Glutamatergic neuron (in vitro differentiated cells): ENCODE results near the gene NLRC4. TPM values are rescaled to one million over a fixed set of nuclear protein-coding genes. Genes with fewer than 3 reads are reported as not detected.

ENCODE experiments used
- DNase-seq: peaks from one replicate; pipeline ENCODE4 v3.0.0; 2022
- H3K27ac Mint-ChIP-seq: one replicate; pipeline ENCODE4 v1.8.0; 2020; ENCODE audit warnings: mild to moderate bottlenecking, mixed read lengths, inconsistent platforms; ENCODE audit not compliant: unreplicated experiment
- H3K27me3 Mint-ChIP-seq: one replicate; pipeline ENCODE4 v1.8.0; 2020; ENCODE audit warnings: mild to moderate bottlenecking, moderate library complexity, mixed read lengths, inconsistent platforms; ENCODE audit not compliant: unreplicated experiment
- H3K36me3 Mint-ChIP-seq: one replicate; pipeline ENCODE4 v1.8.0; 2020; ENCODE audit warnings: mild to moderate bottlenecking, mixed read lengths, inconsistent platforms; ENCODE audit not compliant: unreplicated experiment
- H3K4me1 Mint-ChIP-seq: one replicate; pipeline ENCODE4 v1.8.0; 2020; ENCODE audit warnings: mild to moderate bottlenecking, low read depth, mixed read lengths, inconsistent platforms; ENCODE audit not compliant: unreplicated experiment
- H3K4me3 Mint-ChIP-seq: one replicate; pipeline ENCODE4 v1.8.0; 2020; ENCODE audit warnings: mild to moderate bottlenecking, mixed read lengths, inconsistent platforms; ENCODE audit not compliant: unreplicated experiment
- H3K9me3 Mint-ChIP-seq: one replicate; pipeline ENCODE4 v1.8.0; 2020; ENCODE audit warnings: mild to moderate bottlenecking, moderate library complexity, mixed read lengths, inconsistent platforms; ENCODE audit not compliant: unreplicated experiment
- CTCF ChIP-seq: fragments of 200-600 bp; sonication (generic); IDR thresholded peaks from one replicate; pipeline ENCODE4 v1.5.0; 2021; ENCODE audit not compliant: partially characterized antibody, unreplicated experiment
- total RNA-seq: library from RNA; stranded (reverse); fragmentation: NEBNext Ultra II Directional; extraction: Animal tissue kit (Norgen Biotek cat#: 25700); gene quantifications from one replicate; pipeline ENCODE4 v1.2.1, GENCODE V29; 2021; ENCODE audit not compliant: unreplicated experiment

Gene NLRC4
- total RNA-seq, 1 donor from 2014 or later, result not detected

GRCh38 chr2:32237488-32237887 lies 27.2 kb downstream of the NLRC4 start:
- no peak for DNase-seq
- H3K27me3 Mint-ChIP-seq, result peaks cover 4% of the 10 kb centered on the region
- no peaks in the 10 kb centered on the region for H3K36me3 Mint-ChIP-seq
- peaks cover 3% of the 10 kb centered on the region for H3K4me1 Mint-ChIP-seq
- no peak overlapping the region for H3K4me3 Mint-ChIP-seq
- H3K9me3 Mint-ChIP-seq, result no peaks in the 10 kb centered on the region
- TF ChIP-seq CTCF, result no peak
- H3K27ac Mint-ChIP-seq, result no peak overlapping the region

GRCh38 chr2:32235315-32235714 lies 29.4 kb downstream of the NLRC4 start:
- H3K27ac Mint-ChIP-seq, result peak overlapping the region; percentile 18
- no peak overlapping the region for H3K4me3 Mint-ChIP-seq
- H3K4me1 Mint-ChIP-seq, result no peaks in the 10 kb centered on the region
- TF ChIP-seq CTCF, result no peak
- no peaks in the 10 kb centered on the region for H3K9me3 Mint-ChIP-seq
- DNase-seq, result peak; percentile 30
- no peaks in the 10 kb centered on the region for H3K36me3 Mint-ChIP-seq
- H3K27me3 Mint-ChIP-seq, result peaks cover 2% of the 10 kb centered on the region

- H3K4me3 Mint-ChIP-seq, result no peak overlapping the region
- no peak for DNase-seq
These were observed 32.7 kb downstream of the NLRC4 start for GRCh38 chr2:32231959-32232358.

GRCh38 chr2:32229635-32230034 lies 35.1 kb downstream of the NLRC4 start:
- DNase-seq, result no peak
- no peak for TF ChIP-seq CTCF
- H3K4me3 Mint-ChIP-seq, result no peak overlapping the region
- H3K9me3 Mint-ChIP-seq, result no peaks in the 10 kb centered on the region
- H3K36me3 Mint-ChIP-seq, result peaks cover 5% of the 10 kb centered on the region
- peaks cover 2% of the 10 kb centered on the region for H3K27me3 Mint-ChIP-seq
- H3K27ac Mint-ChIP-seq, result peak overlapping the region; percentile 18
- H3K4me1 Mint-ChIP-seq, result peaks cover 9% of the 10 kb centered on the region

More at GRCh38 chr2:32231959-32232358, 32.7 kb downstream of the NLRC4 start:
- Mint-ChIP-seq H3K27me3 (peaks cover 2% of the 10 kb centered on the region), H3K9me3 (no peaks in the 10 kb centered on the region), H3K4me1 (peaks cover 9% of the 10 kb centered on the region), H3K27ac (no peak overlapping the region), H3K36me3 (no peaks in the 10 kb centered on the region)
- no peak for TF ChIP-seq CTCF

GRCh38 chr2:32228181-32228580 lies 36.5 kb downstream of the NLRC4 start:
- Mint-ChIP-seq H3K9me3 (no peaks in the 10 kb centered on the region), H3K36me3 (peaks cover 5% of the 10 kb centered on the region), H3K27me3 (no peaks in the 10 kb centered on the region), H3K4me1 (peaks cover 9% of the 10 kb centered on the region), H3K4me3 (no peak overlapping the region), H3K27ac (no peak overlapping the region)
- TF ChIP-seq CTCF, result no peak
- no peak for DNase-seq
